A549 treated with RU486 at 1 μM for 4 hours (cell line): Measurements from ENCODE around the gene B9D1. TPM values are rescaled to one million over a fixed set of nuclear protein-coding genes. Genes with fewer than 3 reads are reported as not detected.

Experiments used
- total RNA-seq: library from RNA; stranded (reverse); fragments of 200-300 nt; extraction: Qiagen RNA extraction; gene quantifications from 5 replicates; pipeline ENCODE4 v1.2.3, GENCODE V29; 2022; ENCODE audit warnings: low read depth

The B9D1 gene
- 44.5 to 49.2 TPM (median 47.0 TPM) in 5 replicates for total RNA-seq

GRCh38 chr17:19362277-19363113, at the start of gene B9D1:
B9D1 (minus strand) TSS chr17:19362723; CDS start chr17:19362569, 154 bp downstream.

GRCh38 chr17:19410875-19411620, 48.5 kb upstream of the B9D1 start, which contains the start of gene RNF112:
RNF112 (plus strand) TSS chr17:19411232; CDS start chr17:19411409, 177 bp downstream.

GRCh38 chr17:19386974-19387920, 24.7 kb upstream of the B9D1 start, which contains the start of gene MFAP4:
MFAP4 (minus strand) TSS chr17:19387190; CDS start chr17:19387155, 35 bp downstream.

GRCh38 chr17:19378416-19379360, 16.2 kb upstream of the B9D1 start, which contains the start of gene MAPK7:
MAPK7 (plus strand) TSS chr17:19378498; CDS start chr17:19378901, 403 bp downstream.

Other genes with a start within 250 kb of the B9D1 start
- gene GRAPL, start 235.1 kb downstream of the B9D1 start, total RNA-seq: 0.22 TPM in 1 of 5 replicates, not detected in the others
- gene EPN2, start 125.4 kb downstream of the B9D1 start, total RNA-seq: 37.7 to 54.8 TPM (median 51.9 TPM) in 5 replicates
- 18.9 to 24.4 TPM (median 22.6 TPM) in 5 replicates for gene MAPK7, start 15.8 kb upstream of the B9D1 start, total RNA-seq
- gene MFAP4, start 24.5 kb upstream of the B9D1 start, total RNA-seq: 0.05 TPM in 1 of 5 replicates, not detected in the others
- 0.23 to 0.60 TPM (median 0.46 TPM) in 5 replicates for gene RNF112, start 48.5 kb upstream of the B9D1 start, total RNA-seq
- 22.6 to 26.0 TPM (median 22.8 TPM) in 5 replicates for gene SLC47A1, start 171.1 kb upstream of the B9D1 start, total RNA-seq